Type B pancreatic cell (in vitro differentiated cells): Measurements from ENCODE around the gene RDH11. TPM values are rescaled to one million over a fixed set of nuclear protein-coding genes. Genes with fewer than 3 reads are reported as not detected.

Experiments used
- DNase-seq: peaks from one replicate; pipeline ENCODE4 v3.0.0; 2021; ENCODE audit warnings: mixed read lengths; ENCODE audit not compliant: unreplicated experiment; ENCODE audit errors: extremely low spot score
- H3K27ac Mint-ChIP-seq: 2 replicates; pipeline ENCODE4 v1.8.0; 2021; ENCODE audit warnings: mild to moderate bottlenecking, mixed read lengths
- H3K27me3 Mint-ChIP-seq: 2 replicates; pipeline ENCODE4 v1.8.0; 2021; ENCODE audit warnings: mixed read lengths
- H3K36me3 Mint-ChIP-seq: 2 replicates; pipeline ENCODE4 v1.8.0; 2021; ENCODE audit warnings: mixed read lengths
- H3K4me1 Mint-ChIP-seq: one replicate; pipeline ENCODE4 v1.8.0; 2021; ENCODE audit warnings: mixed read lengths; ENCODE audit not compliant: unreplicated experiment
- H3K4me3 Mint-ChIP-seq: 2 replicates; pipeline ENCODE4 v1.8.0; 2021; ENCODE audit warnings: mild to moderate bottlenecking, mixed read lengths
- H3K9me3 Mint-ChIP-seq: 2 replicates; pipeline ENCODE4 v1.8.0; 2021; ENCODE audit warnings: mixed read lengths
- total RNA-seq: library from RNA; stranded (reverse); gene quantifications from 2 replicates; pipeline ENCODE4 v1.2.1, GENCODE V29; 2021; ENCODE audit warnings: low replicate concordance
- TF ChIP-seq, protein P1 (sequence below): fragments of 200-600 bp; sonication (generic); conservative IDR thresholded peaks from 2 replicates; pipeline ENCODE4 v1.5.0; 2021; ENCODE audit warnings: antibody characterized with exemption, mild to moderate bottlenecking

Gene RDH11
- total RNA-seq, 1 donor from 2014 or later = 63.8 TPM

DNA sequence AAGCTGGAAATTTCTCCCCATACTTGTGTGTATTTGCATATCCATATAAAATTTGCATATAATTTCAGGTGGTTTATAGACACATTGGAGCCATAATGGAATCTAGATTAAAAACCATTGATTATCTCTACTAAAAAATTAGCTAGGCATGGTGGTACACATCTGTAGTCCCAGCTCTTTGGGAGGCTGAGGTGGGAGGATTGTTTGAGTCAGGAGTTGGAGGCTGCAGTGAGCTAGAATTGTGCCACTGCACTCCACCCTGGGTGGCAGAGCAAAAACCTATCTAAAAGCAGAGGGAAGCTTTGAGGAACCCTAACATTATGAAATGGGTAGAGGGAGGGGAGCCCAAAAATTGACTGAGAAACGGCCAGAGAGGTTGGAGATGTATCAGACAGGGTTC, 2.6 kb upstream of the RDH11 start:
- TF ChIP-seq, protein P1, sequence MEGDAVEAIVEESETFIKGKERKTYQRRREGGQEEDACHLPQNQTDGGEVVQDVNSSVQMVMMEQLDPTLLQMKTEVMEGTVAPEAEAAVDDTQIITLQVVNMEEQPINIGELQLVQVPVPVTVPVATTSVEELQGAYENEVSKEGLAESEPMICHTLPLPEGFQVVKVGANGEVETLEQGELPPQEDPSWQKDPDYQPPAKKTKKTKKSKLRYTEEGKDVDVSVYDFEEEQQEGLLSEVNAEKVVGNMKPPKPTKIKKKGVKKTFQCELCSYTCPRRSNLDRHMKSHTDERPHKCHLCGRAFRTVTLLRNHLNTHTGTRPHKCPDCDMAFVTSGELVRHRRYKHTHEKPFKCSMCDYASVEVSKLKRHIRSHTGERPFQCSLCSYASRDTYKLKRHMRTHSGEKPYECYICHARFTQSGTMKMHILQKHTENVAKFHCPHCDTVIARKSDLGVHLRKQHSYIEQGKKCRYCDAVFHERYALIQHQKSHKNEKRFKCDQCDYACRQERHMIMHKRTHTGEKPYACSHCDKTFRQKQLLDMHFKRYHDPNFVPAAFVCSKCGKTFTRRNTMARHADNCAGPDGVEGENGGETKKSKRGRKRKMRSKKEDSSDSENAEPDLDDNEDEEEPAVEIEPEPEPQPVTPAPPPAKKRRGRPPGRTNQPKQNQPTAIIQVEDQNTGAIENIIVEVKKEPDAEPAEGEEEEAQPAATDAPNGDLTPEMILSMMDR = no peak

DNA sequence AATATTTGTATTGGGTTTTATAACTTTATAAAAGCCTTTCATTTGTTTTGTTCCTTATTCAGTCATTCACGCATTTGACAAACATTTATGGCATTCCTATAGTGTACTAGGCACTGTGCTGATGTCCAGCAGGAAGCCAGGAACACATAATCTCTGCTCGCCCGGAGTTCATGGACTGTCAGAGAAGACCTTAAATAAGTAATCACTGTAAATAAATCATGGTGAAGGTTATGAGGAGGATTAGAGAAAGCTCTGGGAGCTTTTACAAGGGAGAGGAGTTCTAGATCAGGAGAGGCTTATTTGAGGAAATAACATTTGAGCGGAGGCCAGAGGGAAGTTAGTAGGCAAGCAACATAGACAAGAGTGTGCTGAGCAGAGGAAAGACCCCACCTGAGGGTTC, 1.4 kb upstream of the RDH11 start:
- Mint-ChIP-seq H3K9me3 (no peaks in the 10 kb centered on the region), H3K27me3 (no peaks in the 10 kb centered on the region), H3K36me3 (peaks cover 4% of the 10 kb centered on the region), H3K4me1 (peaks cover 18% of the 10 kb centered on the region), H3K4me3 (no peak overlapping the region), H3K27ac (no peak overlapping the region)
- no peak for DNase-seq
- TF ChIP-seq, protein P1 = no peak

More for the DNA sequence above, 2.6 kb upstream of the RDH11 start:
- H3K4me1 Mint-ChIP-seq = peaks cover 13% of the 10 kb centered on the region
- H3K36me3 Mint-ChIP-seq = no peaks in the 10 kb centered on the region
- H3K9me3 Mint-ChIP-seq = no peaks in the 10 kb centered on the region
- no peak overlapping the region for H3K27ac Mint-ChIP-seq
- no peaks in the 10 kb centered on the region for H3K27me3 Mint-ChIP-seq
- no peak overlapping the region for H3K4me3 Mint-ChIP-seq
- no peak for DNase-seq

DNA sequence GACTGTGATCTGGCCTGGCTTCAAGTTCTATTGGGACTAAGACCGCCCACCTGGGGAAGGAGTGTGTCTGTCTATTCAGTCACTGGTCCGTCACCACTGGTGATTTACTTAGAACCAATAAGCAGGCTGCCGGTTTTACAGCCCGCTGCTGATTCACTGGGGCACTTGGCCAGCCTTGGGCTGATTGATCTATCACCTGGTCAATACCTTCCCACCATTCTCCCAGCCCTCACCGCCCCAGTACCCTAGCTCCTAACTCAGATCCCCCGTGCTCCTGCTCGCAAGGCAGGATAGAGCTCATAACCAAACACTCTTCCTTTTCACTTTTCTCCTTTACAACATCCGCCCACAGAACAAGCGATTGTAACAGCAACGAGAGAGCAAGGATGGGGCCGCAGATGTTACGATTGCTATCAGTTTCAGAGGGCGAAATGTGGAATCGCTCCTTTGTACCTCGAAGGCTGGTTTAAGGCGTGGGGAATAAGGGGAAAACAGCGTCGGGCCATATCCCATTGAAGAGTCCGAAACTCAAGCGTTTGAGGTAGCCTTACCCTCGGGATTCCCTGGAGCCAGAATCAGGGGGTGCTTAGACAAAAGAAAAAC, 672 bp downstream of the RDH11 start:
- H3K4me1 Mint-ChIP-seq = peaks cover 18% of the 10 kb centered on the region
- peaks cover 8% of the 10 kb centered on the region for H3K36me3 Mint-ChIP-seq
- peak overlapping the region; percentile 93 for H3K4me3 Mint-ChIP-seq
- no peak for DNase-seq
- TF ChIP-seq, protein P1 = no peak
- H3K9me3 Mint-ChIP-seq = no peaks in the 10 kb centered on the region
- H3K27ac Mint-ChIP-seq = peak overlapping the region; percentile 94
- H3K27me3 Mint-ChIP-seq = no peaks in the 10 kb centered on the region

DNA sequence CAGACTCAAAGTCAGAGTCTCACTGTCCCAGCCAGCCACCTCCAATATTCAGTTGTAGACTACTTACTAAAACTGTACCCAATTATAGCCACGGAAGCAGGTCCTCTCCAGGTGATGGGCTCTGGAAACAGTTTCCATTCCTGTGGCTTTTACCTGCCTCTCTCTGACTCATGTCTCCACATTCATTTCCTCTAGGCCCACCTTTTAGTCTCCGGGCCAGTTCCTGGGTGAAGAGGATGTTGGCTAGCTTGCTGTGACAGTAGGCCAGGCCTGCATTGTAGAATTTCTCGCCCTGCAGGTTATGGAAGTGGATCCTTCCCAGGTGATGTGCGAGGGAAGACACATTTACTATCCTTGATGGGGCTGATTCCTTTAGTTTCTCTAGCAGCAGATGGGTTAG, 5.6 kb downstream of the RDH11 start:
- H3K4me3 Mint-ChIP-seq = no peak overlapping the region
- H3K4me1 Mint-ChIP-seq = peaks cover 18% of the 10 kb centered on the region
- no peak overlapping the region for H3K27ac Mint-ChIP-seq
- H3K27me3 Mint-ChIP-seq = no peaks in the 10 kb centered on the region
- DNase-seq = no peak
- TF ChIP-seq, protein P1 = no peak
- peaks cover 39% of the 10 kb centered on the region for H3K36me3 Mint-ChIP-seq
- no peaks in the 10 kb centered on the region for H3K9me3 Mint-ChIP-seq

DNA sequence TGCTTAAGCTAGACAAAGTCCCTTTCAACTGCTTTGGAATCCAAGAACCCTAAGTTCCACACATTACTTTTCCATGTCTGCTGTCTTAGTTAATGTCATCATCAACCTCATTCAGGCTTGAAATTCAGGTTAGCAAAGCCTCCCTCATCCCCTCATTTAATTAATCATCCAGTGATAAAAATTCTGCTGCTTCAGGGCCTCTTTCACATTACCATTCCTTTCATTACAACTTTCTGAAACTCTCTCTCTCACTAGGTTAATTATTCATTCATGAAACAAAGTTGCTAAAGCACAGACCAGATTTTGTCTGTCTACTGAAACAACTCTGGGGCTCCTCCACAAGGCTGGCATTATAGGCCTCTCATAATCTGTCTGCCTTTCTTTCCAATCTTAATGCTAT, 11.7 kb downstream of the RDH11 start:
- Mint-ChIP-seq H3K4me1 (no peaks in the 10 kb centered on the region), H3K4me3 (no peak overlapping the region), H3K36me3 (peaks cover 49% of the 10 kb centered on the region), H3K27me3 (no peaks in the 10 kb centered on the region), H3K27ac (no peak overlapping the region), H3K9me3 (no peaks in the 10 kb centered on the region)
- no peak for DNase-seq
- TF ChIP-seq, protein P1 = no peak

DNA sequence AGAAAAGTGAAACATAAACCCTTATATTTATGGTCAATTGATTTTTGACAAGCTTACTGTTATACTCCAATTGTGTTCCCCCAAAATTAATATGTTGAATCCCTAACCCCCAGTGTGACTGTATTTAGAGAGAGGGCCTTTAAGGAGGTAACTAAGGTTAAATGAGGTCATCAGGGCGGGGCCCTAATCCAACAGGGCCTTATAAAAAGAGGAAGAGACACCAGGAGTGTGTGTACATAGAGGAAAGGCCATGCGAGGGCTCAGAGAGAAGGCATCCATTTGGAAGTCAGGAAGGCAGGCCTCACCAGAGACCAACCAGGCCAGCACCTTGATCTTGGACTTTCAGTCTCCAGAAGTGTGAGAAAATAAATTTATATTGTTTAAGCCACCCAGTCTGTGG, 14.6 kb downstream of the RDH11 start:
- peaks cover 31% of the 10 kb centered on the region for H3K36me3 Mint-ChIP-seq
- H3K9me3 Mint-ChIP-seq = no peaks in the 10 kb centered on the region
- no peaks in the 10 kb centered on the region for H3K27me3 Mint-ChIP-seq
- H3K4me1 Mint-ChIP-seq = no peaks in the 10 kb centered on the region
- no peak overlapping the region for H3K27ac Mint-ChIP-seq
- TF ChIP-seq, protein P1 = no peak
- no peak for DNase-seq
- no peak overlapping the region for H3K4me3 Mint-ChIP-seq
